Esophagus muscularis mucosa (tissue), 3 donors: ENCODE data around the gene NBPF1.

Experiments
- CTCF ChIP-seq, 3 experiments: fragments of 200-600 bp in 2 of 3; fragments of 450-650 bp in 1 of 3; sonication (generic) in 2 of 3; IDR thresholded peaks; one replicate each; pipeline ENCODE4 v1.5.1; 2017 to 2019; ENCODE audit warnings: antibody characterized with exemption in 3 of 3, mild to moderate bottlenecking in 2 of 3, moderate library complexity in 1 of 3
- POLR2AphosphoS5 ChIP-seq, 2 donors: sonication (generic); formaldehyde crosslinking; IDR thresholded peaks; one replicate each; pipeline ENCODE4 v1.6.1; 2017; ENCODE audit warnings: antibody characterized with exemption in 2 of 2

GRCh38 chr1:16612332-16613172, 812 bp downstream of the NBPF1 start:
- TF ChIP-seq CTCF (IDR thresholded peaks at IDR 0.05) (no peak), POLR2AphosphoS5 (IDR thresholded peaks at IDR 0.05) (peak in 1 of 2 donors; percentile 61)
